ENCODE data around the gene TUBG2. TPM values are rescaled to one million over a fixed set of nuclear protein-coding genes. Genes with fewer than 3 reads are reported as not detected.

TUBG2 gene
- total and polyA plus RNA-seq, 10 of the 15 experiments (the other 5 are each of a cell fraction or from before 2014, with no cell fraction given), result 1.2 to 12.5 (median 8.9) TPM

DNA sequence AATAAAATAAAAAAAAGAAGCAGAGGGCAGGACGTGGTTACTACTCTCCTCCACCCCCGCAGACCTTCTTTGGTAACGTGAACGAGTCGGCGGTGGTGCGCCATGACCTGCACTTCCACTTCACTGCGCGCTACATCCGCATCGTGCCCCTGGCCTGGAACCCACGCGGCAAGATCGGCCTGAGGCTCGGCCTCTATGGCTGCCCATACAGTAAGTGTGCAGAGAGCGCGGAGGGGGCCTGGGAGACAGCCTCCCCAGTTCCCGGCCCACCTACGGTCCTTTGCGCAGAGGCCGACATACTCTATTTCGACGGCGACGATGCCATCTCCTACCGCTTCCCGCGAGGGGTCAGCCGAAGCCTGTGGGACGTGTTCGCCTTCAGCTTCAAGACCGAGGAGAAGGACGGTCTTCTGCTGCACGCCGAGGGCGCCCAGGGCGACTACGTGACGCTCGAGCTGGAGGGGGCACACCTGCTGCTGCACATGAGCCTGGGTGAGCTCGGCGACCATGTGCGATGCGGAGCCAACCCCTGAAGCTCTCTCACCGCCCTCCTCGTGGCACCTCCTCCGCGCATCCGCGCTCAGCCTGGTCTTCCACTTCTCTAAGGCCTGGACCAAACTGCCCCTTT is 26.0 kb downstream of the TUBG2 start:
- ATAC-seq (no peak), DNase-seq (ENCODE audit: low read depth, low spot score) (no peak), FAIRE-seq (no peak)
- TF ChIP-seq, protein P1, sequence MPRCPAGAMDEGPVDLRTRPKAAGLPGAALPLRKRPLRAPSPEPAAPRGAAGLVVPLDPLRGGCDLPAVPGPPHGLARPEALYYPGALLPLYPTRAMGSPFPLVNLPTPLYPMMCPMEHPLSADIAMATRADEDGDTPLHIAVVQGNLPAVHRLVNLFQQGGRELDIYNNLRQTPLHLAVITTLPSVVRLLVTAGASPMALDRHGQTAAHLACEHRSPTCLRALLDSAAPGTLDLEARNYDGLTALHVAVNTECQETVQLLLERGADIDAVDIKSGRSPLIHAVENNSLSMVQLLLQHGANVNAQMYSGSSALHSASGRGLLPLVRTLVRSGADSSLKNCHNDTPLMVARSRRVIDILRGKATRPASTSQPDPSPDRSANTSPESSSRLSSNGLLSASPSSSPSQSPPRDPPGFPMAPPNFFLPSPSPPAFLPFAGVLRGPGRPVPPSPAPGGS (IDR thresholded peaks at IDR 0.05; ENCODE audit: borderline replicate concordance, insufficient read depth, low read depth, low read length, poor library complexity, severe bottlenecking), result peak; percentile 63
- no peak for TF ChIP-seq KLF5 (IDR thresholded peaks at IDR 0.05; ENCODE audit: partially characterized antibody)
- TF ChIP-seq, protein P2, sequence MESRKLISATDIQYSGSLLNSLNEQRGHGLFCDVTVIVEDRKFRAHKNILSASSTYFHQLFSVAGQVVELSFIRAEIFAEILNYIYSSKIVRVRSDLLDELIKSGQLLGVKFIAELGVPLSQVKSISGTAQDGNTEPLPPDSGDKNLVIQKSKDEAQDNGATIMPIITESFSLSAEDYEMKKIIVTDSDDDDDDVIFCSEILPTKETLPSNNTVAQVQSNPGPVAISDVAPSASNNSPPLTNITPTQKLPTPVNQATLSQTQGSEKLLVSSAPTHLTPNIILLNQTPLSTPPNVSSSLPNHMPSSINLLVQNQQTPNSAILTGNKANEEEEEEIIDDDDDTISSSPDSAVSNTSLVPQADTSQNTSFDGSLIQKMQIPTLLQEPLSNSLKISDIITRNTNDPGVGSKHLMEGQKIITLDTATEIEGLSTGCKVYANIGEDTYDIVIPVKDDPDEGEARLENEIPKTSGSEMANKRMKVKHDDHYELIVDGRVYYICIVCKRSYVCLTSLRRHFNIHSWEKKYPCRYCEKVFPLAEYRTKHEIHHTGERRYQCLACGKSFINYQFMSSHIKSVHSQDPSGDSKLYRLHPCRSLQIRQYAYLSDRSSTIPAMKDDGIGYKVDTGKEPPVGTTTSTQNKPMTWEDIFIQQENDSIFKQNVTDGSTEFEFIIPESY (IDR thresholded peaks at IDR 0.05), result peak; percentile 4; the same call in 1 of the 2 replicates
- TF ChIP-seq SMAD1 (IDR thresholded peaks at IDR 0.05; ENCODE audit: low read depth, partially characterized antibody), result no peak
- ChIA-PET POLR2A (interaction anchor here (0.6 to 1.0 kb wide), 2 partner anchors 75 to 280 kb away, joined by 4 to 5 read pairs; partner anchors contain the start of genes RETREG3 and TUBG1), RAD21 (ENCODE audit: unreplicated experiment) (no interaction called here), CTCF (interaction anchor here (1.2 to 3.3 kb wide), 3 partner anchors 83 to 107 kb away, joined by 3 to 32 read pairs (median 4); partner anchors contain the start of genes PSMC3IP and VPS25), SMC1A (ENCODE audit: uncharacterized antibody, unreplicated experiment) (interaction anchor here (0.7 to 1.0 kb wide), 2 partner anchors 38 to 107 kb away, joined by 3 to 4 read pairs; no protein-coding TSS in a partner anchor)
- Histone ChIP-seq H3K36me3 (ENCODE audit: control insufficient read depth in 2 of 2, insufficient read depth in 2 of 2, low read length in 1 of 2) (peaks cover 5 to 11% of the 10 kb centered on the region in 2 experiments; a peak in 3 of 4 replicates), H4K20me1 (ENCODE audit: control insufficient read depth, insufficient read depth) (no peaks in the 10 kb centered on the region), H3K27me3 (replicated peaks in 1 of 2; ENCODE audit: control insufficient read depth in 2 of 2, insufficient read depth in 2 of 2, low read length in 1 of 2) (no peaks in the 10 kb centered on the region), H3K79me2 (ENCODE audit: control insufficient read depth, insufficient read depth, low read length) (peaks cover 34% of the 10 kb centered on the region), H3K4me3 (no peak overlapping the region), H3K4me2 (ENCODE audit: control insufficient read depth, insufficient read depth) (no peak overlapping the region), H3K27ac (ENCODE audit: control insufficient read depth, insufficient read depth) (no peak overlapping the region), H3K9me3 (replicated peaks; ENCODE audit: control insufficient read depth, insufficient read depth, low read length) (no peaks in the 10 kb centered on the region; the same call in 2 of the 3 replicates), H2AFZ (ENCODE audit: control insufficient read depth, low read depth, low read length) (no peak overlapping the region), H3K4me1 (ENCODE audit: control insufficient read depth, insufficient read depth, low read length) (peaks cover 7% of the 10 kb centered on the region), H3K9ac (ENCODE audit: control insufficient read depth, insufficient read depth, low read length) (no peak overlapping the region)
- intact Hi-C loops (cut with micrococcal nuclease; ENCODE audit: unreplicated experiment), result loop anchor here (5.0 kb wide), 1 partner anchor 77 kb away; the partner anchor contains the start of gene RAMP2
- 96% methylated on average over 44 of the region's 50 CpGs for WGBS (ENCODE audit: insufficient coverage, insufficient replicate concordance, low lambda C conversion rate, missing lambda C conversion rate)
- no TSS peak for BruUV-seq (replicated peaks)
- in situ Hi-C loops (cut with MboI), result no loop called here
